A673 (cell line): ENCODE measurements around the gene FBXO10. TPM values are rescaled to one million over a fixed set of nuclear protein-coding genes. Genes with fewer than 3 reads are reported as not detected.

Experiments used
- BruUV-seq: library from RNA; stranded (reverse); fragments of 400-500 nt; replicated peaks from 2 replicates; lab custom pipeline; 2021; lab: Mats Ljungman, UMichigan
- CTCF ChIA-PET: fragments of 300-600 bp; sonication (Branson Sonifier 250); formaldehyde crosslinking; loops from one replicate; lab custom pipeline; 2022; ENCODE audit warnings: antibody characterized with exemption; lab: Charles Lee
- POLR2A ChIA-PET: fragments of 300-600 bp; sonication (Branson Sonifier 250); formaldehyde crosslinking; loops from one replicate; lab custom pipeline; 2022; ENCODE audit warnings: antibody characterized with exemption; ENCODE audit not compliant: low non-redundant PET; lab: Charles Lee
- DNase-seq: peaks from one replicate; pipeline ENCODE4 v3.0.0-alpha.2; 2015; ENCODE audit warnings: low spot score
- H3K27ac ChIP-seq: fragments of 200-600 bp; sonication (generic); 2 replicates; pipeline ENCODE4 v1.5.1; 2016; ENCODE audit warnings: mixed run types, low read depth, mild to moderate bottlenecking, mixed read lengths, antibody characterized with exemption, low read length; ENCODE audit not compliant: poor library complexity, severe bottlenecking
- H3K27me3 ChIP-seq: fragments of 200-600 bp; sonication (generic); replicated peaks from 2 replicates; pipeline ENCODE4 v1.6.1; 2017; ENCODE audit warnings: mixed run types, low read depth, mild to moderate bottlenecking, mixed read lengths, antibody characterized with exemption, low read length; ENCODE audit not compliant: insufficient read depth, poor library complexity
- H3K36me3 ChIP-seq: fragments of 200-600 bp; sonication (generic); 2 replicates; pipeline ENCODE4 v1.6.1; 2016; ENCODE audit warnings: mixed run types, mild to moderate bottlenecking, mixed read lengths, antibody characterized with exemption, low read length; ENCODE audit not compliant: insufficient read depth, poor library complexity, severe bottlenecking
- H3K4me1 ChIP-seq: fragments of 200-600 bp; sonication (generic); 2 replicates; pipeline ENCODE4 v1.6.1; 2017; ENCODE audit warnings: mixed run types, mild to moderate bottlenecking, mixed read lengths, antibody characterized with exemption, low read length; ENCODE audit not compliant: insufficient read depth, poor library complexity, severe bottlenecking
- H3K4me3 ChIP-seq: fragments of 200-600 bp; sonication (generic); 2 replicates; pipeline ENCODE4 v1.5.1; 2016; ENCODE audit warnings: low read depth, mixed run types, mild to moderate bottlenecking, mixed read lengths, low read length; ENCODE audit not compliant: poor library complexity, severe bottlenecking
- H3K9me3 ChIP-seq: fragments of 200-600 bp; sonication (generic); 2 replicates; pipeline ENCODE4 v1.6.1; 2016; ENCODE audit warnings: mixed run types, low read depth, mild to moderate bottlenecking, mixed read lengths, antibody characterized with exemption, low read length; ENCODE audit not compliant: poor library complexity, severe bottlenecking
- EZH2 ChIP-seq: fragments of 200-600 bp; sonication (generic); IDR thresholded peaks from 2 replicates; pipeline ENCODE4 v1.6.1; 2017; ENCODE audit warnings: borderline replicate concordance, low read depth, mild to moderate bottlenecking, mixed read lengths, antibody characterized with exemption, low read length; ENCODE audit not compliant: poor library complexity, severe bottlenecking
- intact Hi-C: fragments of 100-400 bp; cut with micrococcal nuclease; formaldehyde crosslinking; loops from one replicate; pipeline ENCODE4 v1.10.0; 2022; ENCODE audit not compliant: unreplicated experiment
- total RNA-seq: library from RNA; stranded (reverse); gene quantifications from 2 replicates; pipeline ENCODE4 v1.2.3, GENCODE V29; 2021
- TF ChIP-seq, protein P1 (sequence below): fragments of 300-800, 200-600 bp; sonication (generic); conservative IDR thresholded peaks from 2 replicates; pipeline ENCODE4 v1.5.1; 2017; ENCODE audit warnings: low read depth, mild to moderate bottlenecking, antibody characterized with exemption, low read length, moderate library complexity, mixed read lengths

Gene FBXO10
- total RNA-seq, 1 experiment from 2014 or later: 14.5 TPM

DNA sequence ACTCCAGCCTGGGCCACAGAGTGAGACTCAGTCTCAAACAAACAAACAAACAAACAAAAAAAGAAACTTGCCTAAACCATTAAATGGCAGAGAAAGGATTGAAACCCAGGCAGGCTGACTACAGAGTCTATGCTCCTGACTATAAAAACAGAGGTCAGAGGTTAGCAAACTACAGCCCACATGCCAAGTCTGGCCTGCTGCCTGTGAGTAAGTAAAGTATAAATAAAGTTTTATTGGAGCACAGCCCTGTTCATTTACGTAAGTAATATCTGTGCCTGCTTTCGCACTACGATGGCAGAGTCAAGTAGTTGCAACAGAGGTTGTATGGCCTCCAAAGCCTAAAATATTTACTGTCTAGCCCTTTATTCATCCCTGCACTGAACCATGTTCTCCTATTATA lies 78.9 kb downstream of the FBXO10 start:
- no peak for DNase-seq
- H3K36me3 ChIP-seq: peaks cover 86% of the 10 kb centered on the region
- no TSS peak for BruUV-seq
- no peaks in the 10 kb centered on the region for H3K4me1 ChIP-seq
- ChIA-PET CTCF (no interaction called here), POLR2A (no interaction called here)
- H3K9me3 ChIP-seq: no peaks in the 10 kb centered on the region
- TF ChIP-seq, protein P1, sequence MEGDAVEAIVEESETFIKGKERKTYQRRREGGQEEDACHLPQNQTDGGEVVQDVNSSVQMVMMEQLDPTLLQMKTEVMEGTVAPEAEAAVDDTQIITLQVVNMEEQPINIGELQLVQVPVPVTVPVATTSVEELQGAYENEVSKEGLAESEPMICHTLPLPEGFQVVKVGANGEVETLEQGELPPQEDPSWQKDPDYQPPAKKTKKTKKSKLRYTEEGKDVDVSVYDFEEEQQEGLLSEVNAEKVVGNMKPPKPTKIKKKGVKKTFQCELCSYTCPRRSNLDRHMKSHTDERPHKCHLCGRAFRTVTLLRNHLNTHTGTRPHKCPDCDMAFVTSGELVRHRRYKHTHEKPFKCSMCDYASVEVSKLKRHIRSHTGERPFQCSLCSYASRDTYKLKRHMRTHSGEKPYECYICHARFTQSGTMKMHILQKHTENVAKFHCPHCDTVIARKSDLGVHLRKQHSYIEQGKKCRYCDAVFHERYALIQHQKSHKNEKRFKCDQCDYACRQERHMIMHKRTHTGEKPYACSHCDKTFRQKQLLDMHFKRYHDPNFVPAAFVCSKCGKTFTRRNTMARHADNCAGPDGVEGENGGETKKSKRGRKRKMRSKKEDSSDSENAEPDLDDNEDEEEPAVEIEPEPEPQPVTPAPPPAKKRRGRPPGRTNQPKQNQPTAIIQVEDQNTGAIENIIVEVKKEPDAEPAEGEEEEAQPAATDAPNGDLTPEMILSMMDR: no peak
- TF ChIP-seq EZH2: no peak
- no peak overlapping the region for H3K27ac ChIP-seq
- intact Hi-C loops: no loop called here
- no peak overlapping the region for H3K4me3 ChIP-seq
- no peaks in the 10 kb centered on the region for H3K27me3 ChIP-seq

DNA sequence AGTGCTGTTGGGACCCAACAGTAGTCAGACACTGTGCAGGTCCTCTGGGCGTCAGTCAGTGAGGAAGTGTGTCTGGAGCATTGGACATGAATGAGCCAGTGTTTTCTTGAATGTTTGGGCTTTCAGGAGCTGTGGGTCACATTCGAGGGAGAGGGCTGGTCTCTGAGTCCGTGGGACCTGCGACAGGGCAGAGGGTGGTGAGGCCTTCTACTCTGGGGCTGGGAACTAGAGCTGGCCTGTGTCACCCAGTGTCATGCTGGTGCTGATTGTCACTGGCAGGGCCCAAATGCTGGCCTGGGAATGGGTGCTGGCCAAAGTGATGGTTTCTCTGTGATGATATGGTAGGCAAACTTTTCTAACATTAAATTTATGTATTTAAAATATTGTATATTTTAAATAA lies 80.2 kb downstream of the FBXO10 start:
- Histone ChIP-seq H3K4me1 (no peaks in the 10 kb centered on the region), H3K4me3 (no peak overlapping the region), H3K9me3 (no peaks in the 10 kb centered on the region), H3K27ac (no peak overlapping the region), H3K27me3 (no peaks in the 10 kb centered on the region), H3K36me3 (peaks cover 81% of the 10 kb centered on the region)
- POLR2A ChIA-PET: interaction anchor here (0.6 kb wide), 1 partner anchor 16 kb away, joined by 3 read pairs; no protein-coding TSS in a partner anchor
- no peak for TF ChIP-seq EZH2
- TF ChIP-seq, protein P1: no peak
- CTCF ChIA-PET: no interaction called here
- no peak for DNase-seq
- BruUV-seq: no TSS peak
- intact Hi-C loops: no loop called here

DNA sequence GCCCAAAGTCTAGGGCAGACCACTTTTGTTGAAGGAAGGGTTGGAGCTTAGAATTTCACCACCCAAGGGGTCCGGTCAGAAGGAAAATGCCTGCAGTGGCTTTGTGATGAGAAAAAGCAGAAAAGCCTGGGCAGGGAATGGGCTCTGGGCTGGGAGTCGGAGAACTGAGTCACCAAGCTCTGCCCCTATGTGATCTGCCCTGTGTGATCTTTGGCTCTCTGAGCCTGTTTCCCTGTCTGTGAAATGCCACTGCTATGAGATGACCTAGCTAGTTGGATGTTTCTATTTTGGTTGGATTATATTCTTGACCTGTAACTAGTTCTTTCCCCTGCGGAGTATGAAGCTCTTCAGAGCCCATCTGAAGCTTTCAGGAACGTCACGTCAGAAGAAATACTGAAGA lies 80.6 kb downstream of the FBXO10 start:
- H3K36me3 ChIP-seq: peaks cover 81% of the 10 kb centered on the region
- H3K9me3 ChIP-seq: no peaks in the 10 kb centered on the region
- POLR2A ChIA-PET: no interaction called here
- H3K27ac ChIP-seq: peak overlapping the region; percentile 28
- CTCF ChIA-PET: no interaction called here
- no peak for DNase-seq
- TF ChIP-seq, protein P1: no peak
- TF ChIP-seq EZH2: no peak
- intact Hi-C loops: no loop called here
- no peak overlapping the region for H3K4me3 ChIP-seq
- no peaks in the 10 kb centered on the region for H3K4me1 ChIP-seq
- no peaks in the 10 kb centered on the region for H3K27me3 ChIP-seq
- no TSS peak for BruUV-seq
